GM18508 (cell line): Measurements from ENCODE around the gene AMIGO2.
"Not testable (repeated sequence)": the region's sequence is repeated elsewhere in the genome, so short reads cannot be mapped to it uniquely, and the experiment has no call there.

Source experiments
- ATAC-seq: cut with Tn5 transposase; IDR thresholded peaks from one replicate; pipeline ENCODE4 v1.9.1; 2021; ENCODE audit warnings: moderate number of reproducible peaks; ENCODE audit not compliant: insufficient read depth, unreplicated experiment

AMIGO2 gene

DNA sequence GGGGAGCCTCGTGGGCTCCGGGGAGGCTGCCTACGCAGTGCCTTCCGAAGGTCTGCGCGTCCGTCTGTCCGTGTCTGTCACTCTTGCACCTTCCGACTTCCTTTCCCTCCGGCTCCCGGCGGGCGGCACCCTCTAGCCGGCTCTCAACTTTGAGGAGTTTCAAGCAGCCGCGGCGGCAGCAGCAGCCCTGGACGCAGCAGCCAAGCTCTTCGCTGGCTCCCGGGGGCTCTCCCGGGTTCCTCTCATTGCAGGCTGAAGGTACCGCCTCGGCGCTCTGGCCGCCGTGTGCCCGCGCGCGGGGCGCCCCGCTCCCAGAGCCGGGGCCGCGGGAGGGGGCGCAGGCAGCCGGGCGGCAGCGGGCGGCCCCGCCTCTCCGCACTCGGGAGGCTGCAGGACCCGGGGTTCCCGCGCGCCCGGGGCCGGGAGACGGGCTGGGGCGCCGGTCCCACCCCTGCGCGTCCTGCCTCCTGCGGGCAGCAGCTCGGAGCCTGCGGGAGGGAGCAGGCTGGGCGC is at the start of gene AMIGO2, which contains the start of gene PCED1B:
AMIGO2 (minus strand) TSS at position 492 of the 513 bp plus-strand sequence. CDS start 957 bp downstream, outside the sequence.
PCED1B (plus strand) TSS at position 154 of the 513 bp plus-strand sequence. CDS start 155,443 bp downstream, outside the sequence.
- no peak for ATAC-seq

DNA sequence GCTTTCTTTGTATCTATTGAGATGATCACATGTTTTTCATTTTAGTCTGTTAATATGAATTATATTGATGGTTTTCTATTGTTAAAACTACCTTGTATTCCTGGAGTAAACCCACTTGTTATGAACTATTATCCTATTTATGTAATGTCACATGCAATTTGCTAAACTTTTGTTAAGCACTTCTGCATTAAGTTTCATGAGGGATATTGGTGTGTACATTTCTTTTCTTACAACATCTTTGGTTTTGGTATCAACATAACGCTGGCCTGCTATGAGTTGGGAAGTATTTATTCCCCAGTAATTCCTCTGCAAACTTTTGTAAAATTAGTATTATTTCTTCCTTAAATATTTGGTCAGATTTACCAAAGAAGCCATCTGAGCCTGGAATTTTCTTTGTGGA is 46.5 kb upstream of the AMIGO2 start:
- no peak for ATAC-seq

DNA sequence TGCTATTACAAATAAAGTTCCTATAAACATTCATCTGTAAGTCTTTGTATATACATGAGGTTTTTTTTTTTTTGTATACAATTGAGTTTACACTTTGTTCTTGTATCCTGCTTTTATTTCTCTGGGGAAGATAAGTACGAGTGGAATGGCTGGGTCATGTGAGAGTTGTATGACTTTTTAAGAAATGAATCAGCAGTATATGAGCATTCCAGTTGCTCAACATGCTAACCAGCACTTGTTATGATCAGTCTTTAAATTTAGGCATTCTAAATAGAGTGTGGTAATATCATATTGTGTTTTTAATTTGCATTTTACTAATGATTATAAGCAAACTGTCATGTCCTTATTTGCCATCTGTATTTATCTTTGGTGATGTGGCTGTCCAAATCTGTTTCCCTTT is 44.7 kb upstream of the AMIGO2 start:
- no peak for ATAC-seq

DNA sequence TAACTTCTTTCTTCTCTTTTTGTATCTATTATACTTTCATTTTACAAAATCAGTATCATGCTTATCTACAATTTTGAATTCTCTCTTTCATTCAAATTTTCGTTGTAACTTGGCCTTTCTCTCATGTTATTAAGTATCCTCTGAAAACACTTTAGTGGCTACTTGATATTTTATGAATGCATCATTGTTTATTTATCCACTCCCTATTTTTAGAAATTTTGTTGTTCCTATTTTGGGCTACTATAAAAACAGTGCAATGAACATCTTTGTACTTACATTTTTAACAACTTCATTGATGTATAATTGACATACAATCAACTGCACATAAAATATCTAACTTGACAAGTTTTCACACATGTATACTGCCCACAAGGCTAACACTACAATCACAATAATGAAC is 44.0 kb upstream of the AMIGO2 start:
- ATAC-seq = no peak

- ATAC-seq = no peak
Observed at GRCh38 chr12:47122602-47123001, 42.8 kb upstream of the AMIGO2 start.

- no peak for ATAC-seq
Observed at GRCh38 chr12:47121146-47121545, 41.4 kb upstream of the AMIGO2 start.

GRCh38 chr12:47120736-47121135 is 41.0 kb upstream of the AMIGO2 start:
- no peak for ATAC-seq

DNA sequence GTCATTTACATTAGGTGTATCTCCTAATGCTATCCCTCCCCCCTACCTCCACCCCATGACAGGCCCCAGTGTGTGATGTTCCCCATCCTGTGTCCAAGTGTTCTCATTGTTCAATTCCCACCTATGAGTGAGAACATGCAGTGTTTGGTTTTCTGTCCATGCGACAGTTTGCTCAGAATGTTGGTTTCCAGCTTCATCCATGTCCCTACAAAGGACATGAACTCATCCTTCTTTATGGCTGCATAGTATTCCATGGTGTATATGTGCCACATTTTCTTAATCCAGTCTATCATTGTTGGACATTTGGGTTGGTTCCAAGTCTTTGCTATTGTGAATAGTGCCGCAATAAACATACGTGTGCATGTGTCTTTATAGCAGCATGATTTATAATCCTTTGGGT is 37.5 kb upstream of the AMIGO2 start:
- ATAC-seq = not testable (repeated sequence)

GRCh38 chr12:47114481-47114892 is 34.7 kb upstream of the AMIGO2 start:
- ATAC-seq = no peak

GRCh38 chr12:47112679-47113078 is 32.9 kb upstream of the AMIGO2 start:
- ATAC-seq = no peak

DNA sequence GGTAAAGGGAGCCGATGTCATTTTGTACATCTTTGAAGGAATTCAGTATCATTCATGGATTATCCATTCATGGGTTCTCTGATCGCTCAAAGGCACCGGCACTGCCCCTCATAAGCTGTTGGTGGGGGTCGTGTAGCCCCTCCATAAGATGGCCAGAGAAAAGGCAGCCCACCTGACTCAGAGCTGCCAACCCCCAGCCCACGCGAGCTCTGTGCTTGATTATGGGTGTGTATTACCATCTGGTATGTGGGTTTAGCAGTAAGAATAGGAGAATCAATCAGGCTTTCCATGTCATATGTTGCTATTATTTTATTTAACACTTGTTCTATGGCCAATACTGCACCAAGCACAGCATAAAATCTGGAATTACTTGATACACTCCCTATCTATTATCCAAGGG is 32.1 kb upstream of the AMIGO2 start:
- ATAC-seq = no peak

- no peak for ATAC-seq
Observed at GRCh38 chr12:47111392-47111778, 31.6 kb upstream of the AMIGO2 start.

DNA sequence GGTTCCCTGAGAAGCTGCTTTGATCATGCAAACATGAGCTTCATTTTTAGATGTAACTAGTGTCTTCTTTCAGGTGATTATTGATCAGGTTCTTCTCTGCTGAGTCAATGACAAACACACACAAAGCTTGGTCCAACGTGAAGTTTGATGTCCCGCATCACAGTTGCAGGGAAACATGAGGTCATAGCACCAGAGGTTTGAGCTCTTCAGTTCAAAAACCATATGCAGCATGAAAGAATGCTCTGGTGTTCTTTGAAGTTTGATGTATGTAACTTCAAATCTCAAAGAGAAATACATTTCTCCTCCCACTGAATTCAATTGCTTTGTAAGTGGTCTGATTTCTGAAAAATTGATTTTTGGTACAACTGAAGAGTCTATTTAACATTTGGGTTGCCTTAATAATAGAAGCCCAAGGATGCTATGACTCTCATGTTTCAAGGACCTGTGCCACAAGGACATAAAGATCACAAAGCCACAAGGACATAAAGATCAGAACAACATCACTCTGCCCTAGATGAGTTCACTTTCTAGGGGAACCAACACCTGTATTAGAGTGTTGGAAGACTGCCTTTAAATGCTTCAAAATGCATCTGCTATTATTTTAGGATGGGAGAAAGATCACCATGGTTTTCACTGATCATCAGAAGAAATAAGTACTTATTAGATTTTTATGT is 31.1 kb upstream of the AMIGO2 start:
- no peak for ATAC-seq

DNA sequence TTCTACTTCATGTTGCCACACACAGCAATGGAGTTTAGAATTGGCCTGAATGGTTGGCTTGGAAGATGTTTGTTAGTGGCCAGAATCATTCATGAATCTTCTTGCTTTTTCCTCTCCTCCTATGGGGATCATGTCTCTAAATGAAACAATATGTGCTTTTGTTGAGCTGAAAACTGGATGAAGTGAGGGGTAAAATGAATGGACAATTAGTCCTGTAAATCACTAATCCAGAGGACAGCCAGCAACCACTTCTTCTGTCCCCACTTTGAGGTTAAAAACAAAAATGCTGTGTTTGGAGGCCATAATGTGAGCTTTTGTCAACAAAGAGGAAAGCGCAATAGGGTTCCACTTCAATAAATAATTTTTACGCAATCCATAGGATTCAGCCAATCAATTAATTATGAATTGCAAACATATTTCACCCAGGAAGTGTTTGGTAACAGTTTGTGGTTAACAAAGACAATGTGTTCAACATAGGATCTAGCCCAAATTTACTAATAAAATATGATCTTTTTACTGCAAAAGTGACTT is 30.3 kb upstream of the AMIGO2 start:
- ATAC-seq = no peak

- no peak for ATAC-seq
Observed at GRCh38 chr12:47107926-47108325, 28.2 kb upstream of the AMIGO2 start.

DNA sequence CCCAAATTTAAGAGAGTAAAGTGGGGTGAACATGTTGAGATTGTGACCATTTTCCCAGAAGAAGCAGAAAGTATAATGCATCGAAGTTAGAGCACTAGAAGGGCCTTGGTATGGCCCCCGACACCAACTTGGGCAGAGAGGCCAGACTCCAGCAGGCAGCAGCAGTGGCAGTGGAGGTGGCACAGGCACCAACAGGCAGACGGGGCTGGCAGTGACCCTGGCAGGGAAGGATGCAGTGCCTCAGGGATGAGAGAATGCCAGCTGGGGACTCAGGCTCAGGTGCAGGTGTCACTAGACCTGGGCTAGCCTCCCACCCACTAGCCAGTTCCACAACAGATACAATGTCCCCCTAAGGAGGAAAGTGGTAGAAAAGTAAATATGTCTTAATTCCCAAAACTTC is 27.7 kb upstream of the AMIGO2 start:
- no peak for ATAC-seq

DNA sequence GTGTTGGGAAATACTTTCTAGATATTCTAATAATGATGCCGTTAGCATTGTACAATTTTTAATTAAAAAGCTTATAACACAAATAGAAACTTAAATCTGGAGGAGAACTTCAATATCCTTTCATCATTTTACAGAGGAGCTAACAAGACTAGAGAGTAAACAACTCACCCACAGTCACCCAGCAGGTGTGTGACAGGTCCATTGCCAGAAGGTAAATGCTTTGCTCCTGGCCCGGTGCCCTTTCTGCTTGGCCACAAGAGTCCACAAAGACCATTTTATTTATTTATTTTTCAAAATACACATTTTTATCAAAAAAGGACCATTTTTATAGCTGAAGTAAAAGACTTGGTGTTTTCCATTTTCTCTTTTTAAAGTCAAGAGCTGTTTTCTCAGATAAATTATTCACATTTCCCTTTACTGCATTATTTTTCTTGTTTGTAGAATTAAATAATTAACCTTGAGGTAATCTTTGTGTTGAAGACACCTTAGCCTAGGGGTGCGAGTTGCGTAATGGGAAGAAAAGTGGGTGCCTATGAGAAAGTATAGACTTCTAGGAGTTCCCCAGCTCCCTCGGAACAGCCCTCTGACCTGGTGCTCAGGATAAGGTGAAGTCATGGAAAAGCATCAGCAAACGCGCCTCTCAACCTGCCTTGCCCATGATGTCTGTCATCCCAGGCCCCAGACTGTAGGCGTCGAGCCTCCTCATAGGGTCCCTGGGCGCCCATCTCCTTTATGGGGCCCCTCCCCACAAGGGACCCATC is 26.3 kb upstream of the AMIGO2 start:
- ATAC-seq = no peak

DNA sequence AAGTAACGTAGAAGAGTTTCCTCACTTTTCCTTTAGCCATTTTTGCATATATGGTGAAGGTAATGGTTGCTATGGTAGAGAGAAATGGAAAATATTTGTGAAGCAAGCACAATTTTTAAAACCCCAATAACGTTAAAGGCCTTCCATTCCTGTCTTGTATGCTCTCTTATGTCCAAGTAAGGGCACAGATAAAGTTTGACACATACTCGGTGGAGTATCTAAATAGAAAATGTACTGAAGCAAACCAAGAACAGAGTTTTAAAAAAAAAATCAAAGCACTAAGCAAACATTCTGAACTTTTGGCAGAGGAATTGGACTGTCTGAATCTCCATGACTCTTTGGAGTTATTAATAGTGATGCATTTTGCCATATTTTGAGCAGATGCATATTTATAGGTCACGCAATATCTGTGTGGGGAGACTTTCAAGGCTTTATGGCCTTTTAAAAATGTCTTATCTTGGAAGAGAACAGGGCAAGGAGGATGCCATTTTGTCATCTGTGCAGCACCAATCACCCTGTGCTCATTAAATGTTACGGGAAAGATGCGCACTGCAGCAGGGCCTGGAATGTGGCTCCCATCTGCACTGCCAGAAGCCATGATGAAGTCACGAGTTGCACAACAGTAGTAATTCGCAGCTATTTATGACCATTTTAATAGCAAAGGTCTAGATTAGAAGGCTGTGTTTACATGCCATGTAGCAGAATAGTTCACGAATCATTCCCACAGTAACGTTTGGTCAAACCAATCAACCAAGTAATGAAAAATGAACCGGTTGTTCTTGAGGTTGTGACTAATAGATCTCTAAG is 23.3 kb upstream of the AMIGO2 start:
- no peak for ATAC-seq

DNA sequence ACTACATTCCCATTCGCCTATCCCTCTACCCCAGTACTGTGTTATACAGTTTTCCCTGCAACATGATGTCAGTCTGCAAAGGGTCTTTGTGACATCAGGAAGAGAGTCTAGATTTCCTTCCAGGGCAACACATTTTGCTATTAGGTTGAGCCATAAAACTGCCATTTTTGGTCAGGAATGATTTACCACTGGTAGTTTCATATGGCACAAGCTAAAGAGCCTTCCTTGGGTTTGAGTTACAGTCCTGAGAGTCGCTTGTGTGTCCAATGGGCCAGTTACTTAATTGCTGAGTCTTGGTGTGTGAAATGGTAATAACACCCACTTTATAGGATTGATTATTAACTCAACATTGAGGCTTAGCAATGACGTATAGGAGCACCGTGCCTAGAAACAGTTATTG is 22.6 kb upstream of the AMIGO2 start:
- ATAC-seq = no peak

DNA sequence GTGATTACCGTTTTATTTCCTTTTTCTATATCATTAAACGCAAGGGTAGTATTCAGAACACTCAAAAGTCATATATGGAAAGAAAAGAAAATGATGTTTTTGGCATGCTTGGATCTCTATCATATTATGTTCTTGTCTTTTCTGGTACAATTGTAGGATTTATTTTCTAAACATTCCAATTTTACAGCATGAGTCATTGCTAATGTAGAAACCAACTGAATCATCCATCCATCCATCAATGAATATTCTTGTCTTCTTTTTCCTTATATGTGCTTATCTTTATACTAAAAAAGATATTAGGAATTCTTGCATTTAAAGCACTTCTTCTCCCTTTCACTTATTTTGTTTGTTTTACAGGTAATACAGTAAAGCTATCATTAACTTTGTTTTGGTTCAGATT is 20.4 kb upstream of the AMIGO2 start:
- ATAC-seq = no peak

DNA sequence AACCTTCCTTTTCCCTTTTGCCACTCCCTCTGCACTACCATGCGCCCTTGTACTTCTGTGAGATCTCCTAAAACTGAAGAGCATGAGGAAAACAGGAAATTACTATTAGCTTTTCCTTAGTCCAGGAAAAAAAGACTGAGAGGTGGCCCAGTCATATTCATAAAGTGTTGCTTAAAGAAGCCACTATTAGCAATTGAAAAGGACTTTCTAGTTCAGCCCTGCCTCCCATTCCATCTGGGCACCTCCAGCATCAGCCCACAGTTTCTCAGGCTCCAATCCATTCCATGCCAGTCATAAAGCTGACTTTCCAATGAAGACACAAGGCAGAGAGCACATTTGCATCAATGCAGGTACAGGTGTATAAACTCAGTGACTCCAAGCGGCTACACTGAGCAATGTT is 19.9 kb upstream of the AMIGO2 start:
- ATAC-seq = no peak
